Right atrium auricular region (tissue), 2 donors: ENCODE data around the gene KLKB1. TPM values are rescaled to one million over a fixed set of nuclear protein-coding genes. Genes with fewer than 3 reads are reported as not detected.

Experiments
- DNase-seq: peaks from one replicate; pipeline ENCODE4 v3.0.0-alpha.2; 2019; ENCODE audit warnings: low spot score
- H3K27ac ChIP-seq, 2 donors: fragments of 200-600 bp; sonication (generic); 1 replicate in 1 of 2; 2 replicates in 1 of 2; pipeline ENCODE4 v1.5.1; 2016 to 2019
- H3K27me3 ChIP-seq, 2 donors: fragments of 200-600 bp; sonication (generic); one replicate each; pipeline versions ENCODE4 v1.5.1 to v1.6.0; 2017 to 2019
- H3K36me3 ChIP-seq: fragments of 200-600 bp; sonication (generic); one replicate; pipeline ENCODE4 v1.5.1; 2016
- H3K4me1 ChIP-seq, 2 donors: fragments of 200-600 bp; sonication (generic); one replicate each; pipeline versions ENCODE4 v1.5.1 to v1.6.0; 2017 to 2019
- H3K4me3 ChIP-seq, 2 donors: fragments of 200-600 bp; sonication (generic); 1 replicate in 1 of 2; 2 replicates in 1 of 2; pipeline ENCODE4 v1.5.1; 2017 to 2019; ENCODE audit warnings: mild to moderate bottlenecking in 1 of 2, moderate library complexity in 1 of 2
- H3K9me3 ChIP-seq, 2 donors: fragments of 200-600 bp; sonication (generic); one replicate each; pipeline ENCODE4 v1.5.1; 2019
- total RNA-seq, 2 donors: library from RNA; depleted of rRNA; stranded (reverse); fragments of >200 nt; gene quantifications; one replicate each; pipeline ENCODE4 v1.1.0, GENCODE V29; 2016
- TF ChIP-seq, protein P1 (sequence below), 2 donors: fragments of 200-600 bp; sonication (generic); IDR thresholded peaks; one replicate each; pipeline ENCODE4 v1.5.1; 2019; ENCODE audit warnings: antibody characterized with exemption in 2 of 2

The KLKB1 gene
- total RNA-seq, 2 donors from 2014 or later = 0.75 to 1.9 TPM

GRCh38 chr4:186192066-186192612 lies 35.2 kb upstream of the KLKB1 start:
- Histone ChIP-seq H3K4me1 (peaks cover 0 to 26% of the 10 kb centered on the region in 2 donors), H3K27ac (peak overlapping the region; percentile 91 to 98), H3K4me3 (peak overlapping the region; percentile 77 to 88), H3K27me3 (no peaks in the 10 kb centered on the region), H3K9me3 (no peaks in the 10 kb centered on the region), H3K36me3 (peaks cover 11% of the 10 kb centered on the region)
- TF ChIP-seq, protein P1, sequence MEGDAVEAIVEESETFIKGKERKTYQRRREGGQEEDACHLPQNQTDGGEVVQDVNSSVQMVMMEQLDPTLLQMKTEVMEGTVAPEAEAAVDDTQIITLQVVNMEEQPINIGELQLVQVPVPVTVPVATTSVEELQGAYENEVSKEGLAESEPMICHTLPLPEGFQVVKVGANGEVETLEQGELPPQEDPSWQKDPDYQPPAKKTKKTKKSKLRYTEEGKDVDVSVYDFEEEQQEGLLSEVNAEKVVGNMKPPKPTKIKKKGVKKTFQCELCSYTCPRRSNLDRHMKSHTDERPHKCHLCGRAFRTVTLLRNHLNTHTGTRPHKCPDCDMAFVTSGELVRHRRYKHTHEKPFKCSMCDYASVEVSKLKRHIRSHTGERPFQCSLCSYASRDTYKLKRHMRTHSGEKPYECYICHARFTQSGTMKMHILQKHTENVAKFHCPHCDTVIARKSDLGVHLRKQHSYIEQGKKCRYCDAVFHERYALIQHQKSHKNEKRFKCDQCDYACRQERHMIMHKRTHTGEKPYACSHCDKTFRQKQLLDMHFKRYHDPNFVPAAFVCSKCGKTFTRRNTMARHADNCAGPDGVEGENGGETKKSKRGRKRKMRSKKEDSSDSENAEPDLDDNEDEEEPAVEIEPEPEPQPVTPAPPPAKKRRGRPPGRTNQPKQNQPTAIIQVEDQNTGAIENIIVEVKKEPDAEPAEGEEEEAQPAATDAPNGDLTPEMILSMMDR (IDR thresholded peaks at IDR 0.05) = no peak
- peak; percentile 62 for DNase-seq

- Histone ChIP-seq H3K4me3 (no peak overlapping the region), H3K27ac (peak overlapping the region; percentile 34 to 98)
These were observed 33.5 kb upstream of the KLKB1 start for GRCh38 chr4:186193851-186194250.

GRCh38 chr4:186196063-186196462 lies 31.2 kb upstream of the KLKB1 start:
- H3K4me3 ChIP-seq = no peak overlapping the region
- peaks cover 0 to 17% of the 10 kb centered on the region in 2 donors for H3K4me1 ChIP-seq
- no peaks in the 10 kb centered on the region for H3K9me3 ChIP-seq

More at GRCh38 chr4:186193851-186194250, 33.5 kb upstream of the KLKB1 start:
- Histone ChIP-seq H3K27me3 (no peaks in the 10 kb centered on the region), H3K36me3 (peaks cover 13% of the 10 kb centered on the region), H3K4me1 (peaks cover 0 to 26% of the 10 kb centered on the region in 2 donors), H3K9me3 (no peaks in the 10 kb centered on the region)
- TF ChIP-seq, protein P1 (IDR thresholded peaks at IDR 0.05) = no peak
- no peak for DNase-seq

DNA sequence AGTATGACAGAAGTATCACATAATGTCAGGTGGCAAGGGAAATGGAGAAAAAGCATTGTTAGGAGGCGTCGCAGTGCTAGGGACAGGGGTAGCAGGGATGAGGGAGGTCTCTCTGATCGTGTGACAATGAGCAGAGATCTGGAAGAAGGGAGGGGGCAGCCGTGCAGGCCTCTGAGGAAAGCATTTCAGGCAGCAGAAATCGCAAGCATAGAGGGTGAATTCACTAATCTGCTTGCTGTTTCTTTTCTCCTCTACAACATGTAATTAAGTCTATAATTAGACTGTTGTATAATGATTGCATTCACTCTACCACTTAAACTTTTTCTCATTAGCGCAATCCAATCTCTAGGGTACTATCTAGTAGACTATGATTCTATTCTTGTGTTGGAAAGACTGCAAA lies 26.8 kb upstream of the KLKB1 start:
- TF ChIP-seq, protein P1 (IDR thresholded peaks at IDR 0.05) = no peak
- no peaks in the 10 kb centered on the region for H3K9me3 ChIP-seq
- H3K4me3 ChIP-seq = no peak overlapping the region
- H3K36me3 ChIP-seq = peaks cover 6% of the 10 kb centered on the region
- H3K27ac ChIP-seq = peak overlapping the region; percentile 2 to 69
- H3K27me3 ChIP-seq = no peaks in the 10 kb centered on the region
- no peak for DNase-seq
- peaks cover 0 to 4% of the 10 kb centered on the region in 2 donors for H3K4me1 ChIP-seq

More at GRCh38 chr4:186196063-186196462, 31.2 kb upstream of the KLKB1 start:
- Histone ChIP-seq H3K27me3 (no peaks in the 10 kb centered on the region), H3K27ac (no peak overlapping the region), H3K36me3 (peaks cover 13% of the 10 kb centered on the region)
- DNase-seq = no peak
- TF ChIP-seq, protein P1 (IDR thresholded peaks at IDR 0.05) = no peak

GRCh38 chr4:186201010-186201409 lies 26.3 kb upstream of the KLKB1 start:
- Histone ChIP-seq H3K4me1 (peaks cover 0 to 4% of the 10 kb centered on the region in 2 donors), H3K4me3 (no peak overlapping the region), H3K36me3 (peaks cover 5% of the 10 kb centered on the region), H3K27ac (peak overlapping the region; percentile 2 to 69), H3K9me3 (no peaks in the 10 kb centered on the region), H3K27me3 (no peaks in the 10 kb centered on the region)
- no peak for DNase-seq
- TF ChIP-seq, protein P1 (IDR thresholded peaks at IDR 0.05) = no peak
